Esophagus squamous epithelium (tissue), 4 donors: Measurements from ENCODE around the gene EXOC1.

ENCODE experiments used
- POLR2A ChIP-seq, 4 donors: fragments of 450-650 bp; IDR thresholded peaks; one replicate each; pipeline ENCODE4 v1.6.1; 2017; ENCODE audit warnings: antibody characterized with exemption in 4 of 4, mild to moderate bottlenecking in 4 of 4, moderate library complexity in 3 of 4
- TF ChIP-seq, protein P1 (sequence below), 6 experiments: fragments of 450-650 bp in 4 of 6; fragments of 200-600 bp in 2 of 6; sonication (generic) in 2 of 6; IDR thresholded peaks; one replicate each; pipeline ENCODE4 v1.5.1; 2016 to 2019; ENCODE audit warnings: antibody characterized with exemption in 6 of 6, mild to moderate bottlenecking in 4 of 6, moderate library complexity in 4 of 6

DNA sequence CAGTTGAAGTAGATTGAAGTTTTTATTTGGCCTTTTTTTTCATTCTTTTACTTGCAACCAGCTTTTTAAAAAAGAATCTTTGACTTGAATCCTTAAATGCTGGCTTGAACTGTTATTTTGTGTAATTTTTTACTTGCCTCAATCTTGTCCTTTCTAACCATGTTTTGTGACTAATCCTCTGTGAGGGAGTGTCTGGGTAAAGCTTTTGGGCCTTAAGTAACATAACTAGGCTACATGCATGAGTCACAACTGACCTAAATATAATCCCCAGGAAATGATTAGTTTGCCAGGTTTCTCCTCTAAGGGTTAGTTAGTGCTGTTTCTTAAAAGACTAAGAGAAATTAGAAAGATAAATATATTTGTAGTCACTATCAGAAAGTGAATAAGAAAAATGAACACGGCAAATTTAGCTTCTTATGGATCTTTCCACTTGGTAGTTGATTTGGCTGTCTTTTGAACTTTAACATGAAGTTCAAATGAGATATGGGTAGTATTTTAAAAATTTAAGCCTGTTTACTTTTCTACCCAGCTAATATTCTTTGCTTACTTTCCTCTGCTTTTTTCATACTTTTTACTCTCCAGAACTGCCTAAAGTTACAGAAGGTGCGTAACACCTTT lies 13.0 kb downstream of the EXOC1 start:
- no peak for TF ChIP-seq POLR2A (IDR thresholded peaks at IDR 0.05)
- TF ChIP-seq, protein P1, sequence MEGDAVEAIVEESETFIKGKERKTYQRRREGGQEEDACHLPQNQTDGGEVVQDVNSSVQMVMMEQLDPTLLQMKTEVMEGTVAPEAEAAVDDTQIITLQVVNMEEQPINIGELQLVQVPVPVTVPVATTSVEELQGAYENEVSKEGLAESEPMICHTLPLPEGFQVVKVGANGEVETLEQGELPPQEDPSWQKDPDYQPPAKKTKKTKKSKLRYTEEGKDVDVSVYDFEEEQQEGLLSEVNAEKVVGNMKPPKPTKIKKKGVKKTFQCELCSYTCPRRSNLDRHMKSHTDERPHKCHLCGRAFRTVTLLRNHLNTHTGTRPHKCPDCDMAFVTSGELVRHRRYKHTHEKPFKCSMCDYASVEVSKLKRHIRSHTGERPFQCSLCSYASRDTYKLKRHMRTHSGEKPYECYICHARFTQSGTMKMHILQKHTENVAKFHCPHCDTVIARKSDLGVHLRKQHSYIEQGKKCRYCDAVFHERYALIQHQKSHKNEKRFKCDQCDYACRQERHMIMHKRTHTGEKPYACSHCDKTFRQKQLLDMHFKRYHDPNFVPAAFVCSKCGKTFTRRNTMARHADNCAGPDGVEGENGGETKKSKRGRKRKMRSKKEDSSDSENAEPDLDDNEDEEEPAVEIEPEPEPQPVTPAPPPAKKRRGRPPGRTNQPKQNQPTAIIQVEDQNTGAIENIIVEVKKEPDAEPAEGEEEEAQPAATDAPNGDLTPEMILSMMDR (IDR thresholded peaks at IDR 0.05) = no peak
